Lower lobe of right lung (tissue), 2 donors: ENCODE measurements around the gene BPNT1. TPM values are rescaled to one million over a fixed set of nuclear protein-coding genes. Genes with fewer than 3 reads are reported as not detected.

ENCODE experiments used
- ATAC-seq, 2 donors: fragments of 200-7000 bp; cut with Tn5 transposase; one replicate each; pipeline ENCODE4 v1.9.1; 2020 to 2022; ENCODE audit warnings: mild to moderate bottlenecking in 2 of 2, moderate library complexity in 2 of 2
- DNase-seq: peaks from one replicate; pipeline ENCODE4 v3.0.0-alpha.2; 2020
- H3K27ac ChIP-seq: fragments of 200-600 bp; one replicate; pipeline ENCODE4 v1.8.0; 2022
- H3K27me3 ChIP-seq: fragments of 200-600 bp; one replicate; pipeline ENCODE4 v1.8.0; 2022; ENCODE audit warnings: low read depth
- H3K36me3 ChIP-seq: fragments of 200-600 bp; one replicate; pipeline ENCODE4 v1.8.0; 2022; ENCODE audit warnings: mild to moderate bottlenecking
- H3K4me1 ChIP-seq: fragments of 200-600 bp; one replicate; pipeline ENCODE4 v1.8.0; 2022
- H3K4me3 ChIP-seq: fragments of 200-600 bp; one replicate; pipeline ENCODE4 v1.8.0; 2022; ENCODE audit warnings: mild to moderate bottlenecking
- H3K9me3 ChIP-seq: fragments of 200-600 bp; one replicate; pipeline ENCODE4 v1.8.0; 2022
- CTCF ChIP-seq: fragments of 200-600 bp; IDR thresholded peaks from one replicate; pipeline ENCODE4 v1.8.0; 2022; ENCODE audit warnings: antibody characterized with exemption, mild to moderate bottlenecking
- intact Hi-C: fragments of 100-400 bp; cut with DNase I; formaldehyde crosslinking; loops from one replicate; pipeline ENCODE4 v1.11.0; 2022
- total RNA-seq: library from RNA; stranded (reverse); fragmentation: NEBNext Ultra II Directional; extraction: Animal tissue kit (Norgen Biotek cat#: 25700); gene quantifications from one replicate; pipeline ENCODE4 v1.2.1, GENCODE V29; 2021
- donor health status: DM: no; HTN: yes; CAD: no; lungs with severe emphysema.

BPNT1 gene
- total RNA-seq, 1 donor from 2014 or later, result 23.5 TPM

GRCh38 chr1:220067269-220068204 lies 22.1 kb downstream of the BPNT1 start:
- Histone ChIP-seq H3K4me3 (no peak overlapping the region), H3K27me3 (no peaks in the 10 kb centered on the region), H3K27ac (no peak overlapping the region), H3K9me3 (no peaks in the 10 kb centered on the region), H3K36me3 (peaks cover 87% of the 10 kb centered on the region), H3K4me1 (no peaks in the 10 kb centered on the region)
- DNase-seq (no peak), ATAC-seq (no peak)
- no peak for TF ChIP-seq CTCF
- intact Hi-C loops, result no loop called here

GRCh38 chr1:220062629-220063028 lies 27.0 kb downstream of the BPNT1 start:
- ATAC-seq, result no peak
- intact Hi-C loops, result no loop called here
- peaks cover 93% of the 10 kb centered on the region for H3K36me3 ChIP-seq

GRCh38 chr1:220060876-220061275 lies 28.7 kb downstream of the BPNT1 start:
- DNase-seq (no peak), ATAC-seq (no peak)
- no peaks in the 10 kb centered on the region for H3K4me1 ChIP-seq
- H3K4me3 ChIP-seq, result no peak overlapping the region
- no peak for TF ChIP-seq CTCF
- H3K36me3 ChIP-seq, result peaks cover 87% of the 10 kb centered on the region
- intact Hi-C loops, result no loop called here
- no peak overlapping the region for H3K27ac ChIP-seq
- no peaks in the 10 kb centered on the region for H3K9me3 ChIP-seq
- no peaks in the 10 kb centered on the region for H3K27me3 ChIP-seq

More at GRCh38 chr1:220062629-220063028, 27.0 kb downstream of the BPNT1 start:
- no peaks in the 10 kb centered on the region for H3K9me3 ChIP-seq
- TF ChIP-seq CTCF, result no peak
- no peak overlapping the region for H3K27ac ChIP-seq
- no peak overlapping the region for H3K4me3 ChIP-seq
- no peak for DNase-seq
- H3K4me1 ChIP-seq, result no peaks in the 10 kb centered on the region
- H3K27me3 ChIP-seq, result no peaks in the 10 kb centered on the region

GRCh38 chr1:220056374-220056773 lies 33.2 kb downstream of the BPNT1 start:
- no peak for ATAC-seq
- no peak for TF ChIP-seq CTCF

GRCh38 chr1:220046052-220046930 lies 43.3 kb downstream of the BPNT1 start, which contains the start of gene EPRS1:
EPRS1 (minus strand) TSS chr1:220046505; CDS start chr1:220046388, 117 bp downstream.
- H3K36me3 ChIP-seq, result no peaks in the 10 kb centered on the region
- no peaks in the 10 kb centered on the region for H3K9me3 ChIP-seq
- DNase-seq (peak; percentile 96), ATAC-seq (peak; percentile 100)
- TF ChIP-seq CTCF, result peak; percentile 77
- intact Hi-C loops, result no loop called here
- peak within 1 kb of the TSS; percentile 83 for H3K27ac ChIP-seq
- peaks cover 30% of the 10 kb centered on the region for H3K4me1 ChIP-seq
- no peaks in the 10 kb centered on the region for H3K27me3 ChIP-seq
- H3K4me3 ChIP-seq, result peak within 1 kb of the TSS; percentile 82

More at GRCh38 chr1:220056374-220056773, 33.2 kb downstream of the BPNT1 start:
- Histone ChIP-seq H3K4me1 (no peaks in the 10 kb centered on the region), H3K36me3 (peaks cover 55% of the 10 kb centered on the region), H3K9me3 (no peaks in the 10 kb centered on the region), H3K4me3 (no peak overlapping the region), H3K27me3 (no peaks in the 10 kb centered on the region), H3K27ac (no peak overlapping the region)
- intact Hi-C loops, result no loop called here
- no peak for DNase-seq
